NCI-H1694 treated with DMSO at 0.1 percent for 48 hours (cell line): Measurements from ENCODE around the gene SPTSSA.
"Not testable (repeated sequence)": the region's sequence is repeated elsewhere in the genome, so short reads cannot be mapped to it uniquely, and the experiment has no call there.

Experiments used
- DNase-seq: peaks from one replicate; lab custom pipeline; 2025; lab: John Stamatoyannopoulos, UW

Gene SPTSSA

GRCh38 chr14:34462132-34462893 is at the start of gene SPTSSA:
TSS of gene SPTSSA (minus strand) at chr14:34462240. CDS start at chr14:34462207, 33 bp downstream.
- peak; percentile 68 for DNase-seq

DNA sequence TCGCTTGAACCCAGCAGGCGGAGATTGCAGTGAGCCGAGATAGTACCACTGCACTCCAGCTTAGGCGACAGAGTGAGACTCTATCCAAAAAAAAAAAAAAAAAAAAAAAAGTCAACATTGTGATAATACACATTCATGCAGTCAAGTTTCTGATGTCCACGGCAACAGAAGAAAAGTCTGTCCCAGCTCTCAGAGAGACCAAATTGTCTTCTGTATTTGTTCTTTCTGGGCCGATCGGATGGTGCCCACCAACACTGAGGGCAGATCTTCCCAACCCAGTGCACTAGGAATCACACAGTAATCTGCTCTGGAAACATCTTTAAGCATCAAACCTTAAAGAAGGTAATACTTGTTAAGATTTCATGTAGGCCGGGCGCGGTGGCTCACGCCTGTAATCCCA is 45.8 kb upstream of the SPTSSA start:
- DNase-seq = no peak

DNA sequence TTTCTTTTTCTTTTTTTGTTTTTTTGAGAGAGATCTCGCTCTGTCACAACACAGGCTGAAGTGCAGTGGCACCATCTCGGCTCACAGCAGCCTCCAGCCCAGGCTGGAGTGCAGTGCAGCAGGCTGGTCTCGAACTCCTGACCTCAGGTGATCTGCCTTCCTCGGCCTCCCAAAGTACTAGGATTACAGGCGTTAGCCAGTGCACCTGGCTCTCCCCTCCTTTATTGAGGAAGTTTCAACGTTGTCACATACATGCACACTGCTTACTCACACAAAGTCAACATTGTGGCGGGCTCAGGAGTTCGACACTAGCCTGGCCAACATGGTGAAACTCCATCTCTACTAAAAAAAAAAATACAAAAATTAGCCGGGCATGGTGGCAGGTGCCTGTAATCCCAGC is 45.4 kb upstream of the SPTSSA start:
- no peak for DNase-seq

GRCh38 chr14:34505124-34505491 is 43.1 kb upstream of the SPTSSA start:
- not testable (repeated sequence) for DNase-seq

GRCh38 chr14:34504027-34504426 is 42.0 kb upstream of the SPTSSA start:
- not testable (repeated sequence) for DNase-seq

- DNase-seq = no peak
Observed at GRCh38 chr14:34502545-34503225, 40.6 kb upstream of the SPTSSA start.

- no peak for DNase-seq
Observed at GRCh38 chr14:34502001-34502400, 40.0 kb upstream of the SPTSSA start.

GRCh38 chr14:34501004-34501580 is 39.1 kb upstream of the SPTSSA start:
- DNase-seq = no peak

- DNase-seq = peak; percentile 48
Observed at GRCh38 chr14:34498684-34499412, 36.8 kb upstream of the SPTSSA start.

- no peak for DNase-seq
Observed at GRCh38 chr14:34496679-34497513, 34.9 kb upstream of the SPTSSA start.

DNA sequence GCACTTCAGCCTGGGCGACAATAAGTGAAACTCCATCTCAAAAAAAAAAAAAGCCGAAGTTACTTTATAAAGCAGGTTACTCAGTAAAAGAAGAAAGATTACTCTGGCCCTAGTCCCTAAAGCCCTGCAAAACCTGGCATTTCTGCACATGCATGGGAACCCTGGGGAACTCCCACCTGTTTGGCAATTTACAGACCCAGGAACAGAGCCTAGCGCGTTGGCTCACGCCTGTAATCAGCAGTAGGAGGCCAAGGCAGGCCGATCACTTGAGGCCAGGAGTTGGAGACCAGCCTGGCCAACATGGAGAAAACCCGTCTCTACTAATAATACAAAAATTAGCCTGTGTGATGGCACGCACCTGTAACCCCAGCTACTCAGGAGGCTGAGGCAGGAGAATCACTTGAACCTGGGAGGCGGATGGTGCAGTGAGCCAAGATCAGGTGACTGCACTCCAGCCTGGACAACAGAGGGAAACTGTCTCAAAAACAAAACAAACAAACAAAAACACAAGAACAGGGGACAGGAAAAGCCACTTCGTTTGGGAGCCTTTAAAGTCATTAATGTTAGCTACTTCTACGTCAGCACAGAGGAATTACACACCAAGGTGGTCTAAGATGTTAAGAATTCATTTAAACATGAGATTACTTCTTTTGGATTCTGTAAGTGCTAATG is 34.1 kb upstream of the SPTSSA start:
- DNase-seq = no peak

DNA sequence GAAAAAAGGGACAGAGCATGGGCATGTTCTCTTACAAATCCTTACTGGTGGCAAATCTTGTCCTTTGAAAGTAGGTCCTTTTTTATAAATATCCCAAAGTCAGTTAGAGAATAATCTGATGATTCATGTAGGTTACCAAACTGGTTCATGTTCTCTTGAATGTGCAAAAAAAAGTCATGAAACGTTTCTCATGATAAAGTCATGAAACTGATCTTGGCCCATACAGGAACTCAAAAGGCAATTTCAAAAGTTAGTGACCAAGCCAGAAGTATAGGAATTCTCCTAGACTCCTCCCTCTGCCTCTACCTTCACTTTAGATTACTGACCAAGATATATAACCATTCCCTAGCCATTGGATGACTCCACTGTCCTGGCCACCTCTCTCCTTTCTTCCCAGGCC is 27.3 kb upstream of the SPTSSA start:
- no peak for DNase-seq

DNA sequence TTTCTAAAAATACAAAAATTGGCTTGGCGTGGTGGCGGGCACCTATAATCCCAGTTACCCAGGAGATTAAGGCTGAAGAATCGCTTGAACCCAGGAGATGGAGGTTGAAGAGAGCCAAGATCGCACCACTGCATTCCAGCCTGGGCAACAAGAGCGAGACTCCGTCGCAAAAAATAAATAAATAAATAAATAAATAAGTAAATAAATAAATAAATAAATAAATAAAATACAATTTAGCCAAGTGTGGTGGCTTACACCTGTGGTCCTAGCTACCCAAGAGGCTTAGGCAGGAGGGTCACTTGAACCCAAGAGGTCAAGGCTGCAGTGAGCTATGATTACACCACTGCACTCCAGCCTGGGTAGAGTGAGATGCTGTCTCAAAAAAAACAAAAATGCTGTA is 26.5 kb upstream of the SPTSSA start:
- DNase-seq = no peak

DNA sequence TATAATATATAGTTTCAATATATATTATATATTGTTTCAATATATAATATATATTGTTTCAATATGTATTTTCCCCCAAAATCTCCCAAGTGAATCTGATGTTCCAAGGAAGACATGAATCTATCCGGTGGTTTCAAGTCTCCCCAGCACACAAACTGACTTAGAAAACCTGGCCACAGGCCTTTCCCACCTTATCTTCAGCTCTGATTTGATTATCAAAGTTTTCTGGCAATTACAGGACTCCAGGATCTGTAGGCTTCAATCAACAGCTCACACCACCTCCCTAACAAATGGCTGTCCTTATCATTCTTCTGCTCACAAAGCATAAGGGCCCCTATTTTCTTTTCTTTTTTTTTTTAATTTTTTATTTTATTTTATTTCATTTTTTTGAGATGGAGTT is 22.7 kb upstream of the SPTSSA start:
- DNase-seq = no peak

DNA sequence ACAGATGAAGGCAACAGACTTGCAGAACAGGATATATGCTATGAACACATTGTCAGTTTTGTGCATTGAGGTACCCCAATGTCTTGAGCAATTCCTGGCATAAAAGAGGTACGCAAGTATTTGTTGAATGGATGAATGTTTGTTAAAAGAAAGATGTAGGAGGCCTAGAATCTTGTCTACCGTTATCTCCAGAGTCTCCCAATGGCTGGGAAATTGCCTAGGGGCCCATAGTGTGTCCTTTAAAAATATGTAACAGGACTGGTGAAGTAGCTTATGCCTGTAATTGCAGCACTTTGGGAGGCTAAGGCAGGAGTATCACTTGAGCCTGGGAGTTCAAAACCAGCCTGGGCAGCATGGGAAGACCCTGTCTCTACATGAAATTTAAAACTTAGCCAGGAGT is 20.4 kb upstream of the SPTSSA start:
- no peak for DNase-seq

GRCh38 chr14:34479694-34480093 is 17.7 kb upstream of the SPTSSA start:
- DNase-seq = no peak

DNA sequence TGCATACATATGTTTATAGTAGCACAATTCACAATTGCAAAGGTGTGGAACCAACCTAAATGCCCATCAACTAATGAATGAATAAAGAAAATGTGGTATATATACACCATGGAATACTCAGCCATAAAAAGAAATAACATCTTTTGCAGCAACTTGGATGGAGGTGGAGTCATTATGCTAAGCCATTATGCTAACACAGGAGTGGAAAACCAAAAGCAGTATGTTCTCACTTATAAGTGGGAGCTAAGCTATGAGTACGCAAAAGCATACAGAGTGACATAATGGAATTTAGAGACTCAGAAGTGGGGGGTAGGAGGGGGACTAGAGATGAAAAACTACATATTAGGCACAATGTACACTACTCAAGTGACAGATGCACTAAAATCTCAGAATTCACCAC is 16.2 kb upstream of the SPTSSA start:
- no peak for DNase-seq

- not testable (repeated sequence) for DNase-seq
Observed at GRCh38 chr14:34476036-34476435, 14.0 kb upstream of the SPTSSA start.

GRCh38 chr14:34475163-34475562 is 13.1 kb upstream of the SPTSSA start:
- no peak for DNase-seq

- no peak for DNase-seq
Observed at GRCh38 chr14:34474187-34474679, 12.2 kb upstream of the SPTSSA start.

DNA sequence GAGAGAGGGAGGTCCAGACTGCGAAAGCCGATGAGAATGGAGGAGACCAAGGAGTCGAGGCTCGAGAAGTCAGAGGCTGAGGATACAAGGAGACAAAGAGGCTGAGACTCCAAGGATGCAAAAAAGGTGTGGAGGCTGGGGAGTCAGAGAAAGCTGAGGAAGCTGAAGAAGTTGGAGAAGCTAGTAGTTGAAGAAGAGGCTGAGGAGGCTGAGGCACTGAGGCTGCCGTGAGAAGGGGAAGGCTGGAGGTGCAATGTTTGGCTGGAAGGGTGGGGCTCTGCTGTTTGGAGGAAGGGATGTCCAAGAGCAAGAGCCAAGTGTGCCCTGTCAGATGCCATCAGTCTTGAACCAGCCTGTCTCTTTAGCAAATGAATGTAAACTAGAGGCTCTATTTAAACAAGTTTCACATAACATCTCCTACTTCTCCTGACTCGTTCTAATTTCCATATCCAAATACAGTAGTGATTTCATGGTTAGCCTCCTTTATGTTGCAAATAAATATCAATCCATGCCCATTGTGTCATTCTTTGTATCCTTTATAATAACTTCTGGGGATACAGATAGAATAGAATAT is 10.8 kb upstream of the SPTSSA start:
- DNase-seq = no peak
